GM19468 (cell line): ENCODE data around the gene MYD88.

Experiments
- ATAC-seq: cut with Tn5 transposase; IDR thresholded peaks from one replicate; pipeline ENCODE4 v1.9.1; 2021; ENCODE audit warnings: mild to moderate bottlenecking, moderate library complexity, moderate number of reproducible peaks; ENCODE audit not compliant: unreplicated experiment; ENCODE audit errors: extremely low read depth

MYD88 gene

DNA sequence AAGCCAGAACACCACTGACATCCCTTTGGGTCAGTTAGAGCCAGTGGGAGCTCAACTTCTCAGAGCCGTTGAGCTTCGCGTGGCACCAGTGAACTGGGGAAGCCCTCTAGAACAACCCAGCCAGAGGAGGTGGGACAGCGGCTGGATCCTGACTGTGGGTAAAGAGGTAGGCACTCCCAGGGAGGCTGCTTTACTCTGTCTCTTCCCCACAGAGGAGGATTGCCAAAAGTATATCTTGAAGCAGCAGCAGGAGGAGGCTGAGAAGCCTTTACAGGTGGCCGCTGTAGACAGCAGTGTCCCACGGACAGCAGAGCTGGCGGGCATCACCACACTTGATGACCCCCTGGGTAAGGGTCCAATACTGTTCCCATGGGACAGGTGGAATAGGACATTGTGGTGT lies 1.2 kb downstream of the MYD88 start:
- no peak for ATAC-seq

DNA sequence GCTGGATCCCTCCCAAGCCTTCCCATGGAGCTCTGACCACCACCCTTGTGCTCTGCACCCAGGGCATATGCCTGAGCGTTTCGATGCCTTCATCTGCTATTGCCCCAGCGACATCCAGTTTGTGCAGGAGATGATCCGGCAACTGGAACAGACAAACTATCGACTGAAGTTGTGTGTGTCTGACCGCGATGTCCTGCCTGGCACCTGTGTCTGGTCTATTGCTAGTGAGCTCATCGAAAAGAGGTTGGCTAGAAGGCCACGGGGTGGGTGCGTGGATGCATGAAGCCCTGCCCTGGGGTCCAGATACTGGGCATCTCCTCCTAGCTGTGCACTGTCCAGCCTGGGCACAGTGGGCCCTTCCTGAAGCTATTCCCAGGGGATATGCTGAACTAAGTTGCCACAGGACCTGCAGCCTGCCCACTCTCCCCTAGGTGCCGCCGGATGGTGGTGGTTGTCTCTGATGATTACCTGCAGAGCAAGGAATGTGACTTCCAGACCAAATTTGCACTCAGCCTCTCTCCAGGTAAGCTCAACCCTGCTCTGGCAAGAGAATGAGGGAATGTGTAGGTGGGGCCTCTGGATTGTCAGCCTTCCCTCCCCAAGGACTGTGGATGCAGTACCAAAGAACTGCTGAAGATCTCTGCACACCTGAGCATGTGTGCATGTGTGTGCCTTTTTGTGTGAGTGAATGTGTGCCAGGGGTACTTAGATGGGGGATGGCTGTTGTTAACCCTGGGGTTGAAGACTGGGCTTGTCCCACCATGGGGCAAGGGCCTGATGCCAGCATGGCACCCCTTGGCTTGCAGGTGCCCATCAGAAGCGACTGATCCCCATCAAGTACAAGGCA lies 2.1 kb downstream of the MYD88 start:
- no peak for ATAC-seq

DNA sequence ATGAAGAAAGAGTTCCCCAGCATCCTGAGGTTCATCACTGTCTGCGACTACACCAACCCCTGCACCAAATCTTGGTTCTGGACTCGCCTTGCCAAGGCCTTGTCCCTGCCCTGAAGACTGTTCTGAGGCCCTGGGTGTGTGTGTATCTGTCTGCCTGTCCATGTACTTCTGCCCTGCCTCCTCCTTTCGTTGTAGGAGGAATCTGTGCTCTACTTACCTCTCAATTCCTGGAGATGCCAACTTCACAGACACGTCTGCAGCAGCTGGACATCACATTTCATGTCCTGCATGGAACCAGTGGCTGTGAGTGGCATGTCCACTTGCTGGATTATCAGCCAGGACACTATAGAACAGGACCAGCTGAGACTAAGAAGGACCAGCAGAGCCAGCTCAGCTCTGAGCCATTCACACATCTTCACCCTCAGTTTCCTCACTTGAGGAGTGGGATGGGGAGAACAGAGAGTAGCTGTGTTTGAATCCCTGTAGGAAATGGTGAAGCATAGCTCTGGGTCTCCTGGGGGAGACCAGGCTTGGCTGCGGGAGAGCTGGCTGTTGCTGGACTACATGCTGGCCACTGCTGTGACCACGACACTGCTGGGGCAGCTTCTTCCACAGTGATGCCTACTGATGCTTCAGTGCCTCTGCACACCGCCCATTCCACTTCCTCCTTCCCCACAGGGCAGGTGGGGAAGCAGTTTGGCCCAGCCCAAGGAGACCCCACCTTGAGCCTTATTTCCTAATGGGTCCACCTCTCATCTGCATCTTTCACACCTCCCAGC lies 2.9 kb downstream of the MYD88 start:
- ATAC-seq = no peak

DNA sequence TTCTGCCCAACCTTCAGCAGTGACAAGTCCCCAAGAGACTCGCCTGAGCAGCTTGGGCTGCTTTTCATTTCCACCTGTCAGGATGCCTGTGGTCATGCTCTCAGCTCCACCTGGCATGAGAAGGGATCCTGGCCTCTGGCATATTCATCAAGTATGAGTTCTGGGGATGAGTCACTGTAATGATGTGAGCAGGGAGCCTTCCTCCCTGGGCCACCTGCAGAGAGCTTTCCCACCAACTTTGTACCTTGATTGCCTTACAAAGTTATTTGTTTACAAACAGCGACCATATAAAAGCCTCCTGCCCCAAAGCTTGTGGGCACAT lies 3.5 kb downstream of the MYD88 start:
- ATAC-seq = no peak

DNA sequence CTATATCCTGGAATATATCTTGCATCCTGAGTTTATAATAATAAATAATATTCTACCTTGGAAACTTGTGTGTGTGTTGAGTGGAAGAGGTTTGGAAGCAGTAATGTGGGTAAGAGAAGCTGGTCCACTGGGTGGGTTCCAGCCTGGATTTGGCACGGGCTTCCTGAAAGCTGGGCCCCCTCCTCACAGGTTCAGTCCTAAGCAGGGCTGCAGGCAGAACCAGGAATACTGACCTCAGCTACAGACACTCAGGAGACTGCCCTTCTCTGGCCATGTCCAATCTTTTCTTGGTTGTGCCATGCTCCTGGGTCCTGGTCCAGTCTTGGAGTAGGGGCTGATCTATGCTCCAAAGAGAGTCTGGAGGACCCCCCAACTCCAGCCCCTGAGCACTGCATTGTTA lies 4.5 kb downstream of the MYD88 start:
- ATAC-seq = no peak

DNA sequence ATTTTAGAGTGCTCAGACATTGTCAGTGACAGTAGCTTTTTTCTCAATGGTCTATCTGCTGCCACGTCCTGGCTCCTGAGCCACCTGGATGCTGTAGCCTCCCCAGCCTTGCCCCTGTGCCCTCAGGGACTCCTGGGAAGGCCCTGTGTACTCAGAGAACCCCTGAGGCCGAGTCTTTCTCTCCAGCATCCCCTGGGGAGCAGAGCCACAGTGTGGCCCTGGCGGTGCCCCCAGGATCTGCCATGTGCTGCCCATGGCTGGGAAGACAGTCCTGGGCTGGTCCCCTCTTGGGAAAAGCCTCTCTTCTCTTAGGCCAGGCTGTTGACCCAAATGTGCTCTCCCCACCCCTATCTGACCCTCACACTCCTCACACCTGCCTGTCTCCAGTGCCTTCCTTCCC lies 5.0 kb downstream of the MYD88 start:
- no peak for ATAC-seq

DNA sequence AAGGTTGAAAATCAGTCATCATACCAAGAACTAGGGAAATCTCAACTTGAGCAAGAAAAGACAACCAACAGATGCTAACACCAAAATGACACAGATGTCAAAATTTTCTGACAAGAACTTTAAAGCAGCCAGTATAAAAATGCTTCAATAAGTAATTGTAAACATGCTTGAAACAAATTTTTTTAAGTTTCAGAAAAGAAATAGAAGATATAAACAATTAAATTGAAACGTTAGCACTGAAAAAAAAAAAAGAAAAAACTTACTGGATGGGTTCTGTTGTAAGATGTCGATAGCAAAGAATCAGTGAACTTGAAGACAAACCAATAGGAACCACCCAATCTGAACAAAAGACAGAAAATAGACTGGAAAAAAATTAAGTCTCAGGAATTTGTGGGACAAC lies 8.0 kb downstream of the MYD88 start:
- no peak for ATAC-seq

DNA sequence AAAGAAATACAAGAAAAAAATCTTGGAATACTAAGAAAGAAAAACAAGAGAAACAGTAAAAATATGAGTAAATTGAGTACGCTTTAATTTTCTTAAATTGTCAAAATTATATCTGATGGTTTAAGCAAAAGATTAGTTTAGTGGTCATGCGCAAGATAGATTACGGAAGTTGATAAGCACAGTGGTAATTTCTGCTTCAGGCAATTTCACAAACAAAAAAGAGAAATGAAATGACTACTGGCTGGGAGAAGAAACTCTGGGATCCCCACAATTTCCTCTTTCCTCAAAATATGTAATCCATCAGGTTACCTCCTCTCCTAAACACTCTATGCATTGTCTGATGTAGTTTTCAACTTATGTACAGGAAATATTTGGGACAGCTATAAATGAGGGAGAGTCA lies 9.0 kb downstream of the MYD88 start:
- ATAC-seq = no peak

DNA sequence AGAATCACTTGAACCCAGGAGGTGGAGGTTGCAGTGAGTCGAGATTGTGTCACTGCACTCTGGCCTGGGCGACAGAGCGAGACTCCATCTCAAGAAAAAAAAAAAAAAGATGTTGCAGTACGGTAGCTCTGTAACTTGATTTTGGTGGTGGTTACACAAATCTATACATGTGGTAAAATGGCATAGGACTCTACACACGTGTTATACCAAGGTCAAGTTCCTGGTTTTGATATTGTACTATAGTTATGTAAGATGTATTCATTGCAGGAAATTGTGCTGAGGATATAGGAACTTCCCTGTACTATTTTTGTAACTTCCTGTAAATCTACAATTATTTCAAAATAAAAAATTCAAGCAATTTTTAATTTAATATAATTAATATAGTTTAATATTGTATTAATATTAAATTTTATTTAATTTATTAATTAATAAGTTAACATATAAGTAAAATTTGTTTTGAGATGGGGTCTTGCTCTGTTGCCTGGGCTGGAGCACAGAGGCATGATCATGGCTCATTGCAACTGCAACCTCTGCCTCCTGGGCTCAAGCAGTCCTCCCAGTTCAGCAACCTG lies 9.9 kb downstream of the MYD88 start:
- ATAC-seq = no peak

DNA sequence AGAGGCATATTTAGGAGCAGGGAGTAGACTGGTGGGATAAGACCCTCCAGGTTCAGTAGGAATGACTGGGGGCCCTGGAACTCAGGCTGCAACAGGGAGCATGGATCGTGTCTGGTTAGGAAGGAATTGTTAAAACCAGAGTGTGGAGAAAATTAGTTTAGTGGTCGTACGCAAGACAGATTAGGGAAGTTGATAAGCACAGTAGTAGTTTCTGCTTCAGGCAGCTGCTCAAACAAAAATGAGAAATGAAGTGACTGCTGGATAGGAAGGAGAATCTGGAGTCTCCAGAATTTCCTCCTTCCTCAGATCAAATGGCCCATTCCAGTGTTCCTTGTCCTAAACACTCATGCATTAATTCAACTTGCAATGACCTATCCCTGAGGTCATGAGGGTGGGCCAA lies 11.2 kb downstream of the MYD88 start:
- no peak for ATAC-seq

DNA sequence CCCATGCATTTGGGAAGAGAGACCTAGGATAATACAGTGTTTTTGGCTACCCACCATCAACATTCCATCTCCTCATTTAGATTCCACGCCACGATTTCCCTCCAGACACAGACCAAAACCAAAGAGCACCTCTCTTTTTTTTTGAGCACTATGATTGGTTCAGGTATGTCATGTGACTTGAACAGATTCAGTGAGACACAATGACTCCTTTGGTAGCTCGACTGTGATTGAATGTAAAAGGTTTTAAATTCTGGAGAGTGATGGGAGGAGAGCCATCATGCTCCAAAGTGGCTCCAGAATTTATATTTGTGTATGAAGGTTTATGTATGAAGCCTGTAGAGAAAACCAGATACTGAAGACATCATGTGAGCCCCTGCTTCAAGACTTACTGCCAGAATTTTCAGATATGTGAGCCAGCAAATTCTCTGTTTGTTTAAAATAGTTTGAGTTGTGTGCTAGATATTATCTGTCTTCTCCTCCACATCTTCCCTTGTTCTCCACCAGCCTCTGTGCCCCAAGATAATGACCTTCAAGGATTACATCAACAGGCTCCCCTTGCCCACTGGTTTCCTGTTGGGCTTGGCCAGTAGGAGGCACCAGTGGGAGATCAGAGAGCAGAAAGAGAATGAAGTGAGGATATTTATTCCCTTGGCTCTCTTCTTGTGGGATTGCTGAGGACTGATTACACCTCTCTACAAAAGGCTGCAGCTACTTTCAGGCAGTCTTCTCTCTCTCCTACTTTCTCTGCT lies 12.5 kb downstream of the MYD88 start:
- no peak for ATAC-seq

DNA sequence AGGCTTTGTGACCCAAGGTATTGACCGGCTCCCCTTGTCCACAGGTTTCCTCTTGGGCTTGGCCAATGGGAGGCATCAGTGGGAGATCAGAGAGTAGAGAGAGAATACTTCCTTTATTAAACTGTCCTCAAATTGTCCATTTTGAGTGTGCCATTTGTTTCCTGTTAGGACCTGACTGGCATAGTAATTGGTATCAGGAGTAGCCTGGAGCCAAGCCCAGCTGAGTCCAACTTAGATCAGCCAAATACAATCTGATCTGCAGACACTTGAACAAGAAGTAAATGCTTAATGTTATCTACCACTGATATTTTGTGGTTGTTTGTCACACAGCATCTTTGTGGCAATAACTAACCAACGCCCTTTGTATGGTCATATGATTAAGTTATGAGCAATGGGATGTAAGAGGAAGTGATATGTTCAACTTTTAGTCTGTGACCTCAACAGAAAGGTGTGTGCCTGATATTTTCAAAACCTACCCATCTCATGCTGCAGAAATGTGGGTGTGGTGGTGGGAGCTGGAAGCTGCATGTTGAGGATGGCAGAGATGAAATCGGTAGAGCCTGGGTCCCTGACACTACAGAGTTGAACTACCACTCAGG lies 13.3 kb downstream of the MYD88 start:
- no peak for ATAC-seq

DNA sequence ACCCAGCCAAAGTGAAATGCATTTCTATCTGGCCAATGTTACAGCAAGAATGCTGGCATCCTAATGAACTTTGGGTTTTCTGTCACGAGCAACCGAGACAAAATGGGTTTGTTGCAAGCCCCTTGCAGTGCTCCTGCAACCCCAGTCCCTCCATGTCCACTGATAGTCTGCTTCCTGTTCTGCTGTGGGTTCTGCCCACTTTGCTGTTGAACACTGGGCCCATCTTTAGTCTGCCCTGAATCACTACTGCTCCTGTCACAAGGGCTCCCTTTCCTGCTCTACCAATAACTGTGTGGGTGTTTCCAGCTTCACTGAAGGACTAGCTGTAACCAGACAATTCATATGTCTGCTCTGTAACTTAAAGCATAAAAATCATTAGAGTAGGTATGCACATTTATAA lies 14.1 kb downstream of the MYD88 start:
- ATAC-seq = no peak

DNA sequence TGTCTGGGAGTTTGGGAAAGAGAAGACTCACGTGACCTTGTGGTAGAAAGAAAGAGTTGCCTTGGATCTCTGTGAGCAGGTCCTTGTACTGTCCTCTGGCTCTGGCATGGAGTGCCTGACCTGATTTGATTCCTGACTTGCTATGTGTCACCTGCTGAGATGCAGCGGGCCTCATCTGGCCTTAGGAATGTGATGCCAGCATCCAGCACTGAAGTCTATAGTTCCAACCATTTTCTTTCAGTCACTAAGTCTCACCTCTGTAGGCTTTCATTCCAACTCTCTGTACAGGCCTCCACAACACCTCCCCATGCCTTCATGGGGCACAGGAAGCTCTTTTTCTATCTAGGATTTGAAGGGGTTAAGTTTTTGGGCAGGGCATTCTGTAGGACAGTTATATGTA lies 14.8 kb downstream of the MYD88 start:
- ATAC-seq = no peak

DNA sequence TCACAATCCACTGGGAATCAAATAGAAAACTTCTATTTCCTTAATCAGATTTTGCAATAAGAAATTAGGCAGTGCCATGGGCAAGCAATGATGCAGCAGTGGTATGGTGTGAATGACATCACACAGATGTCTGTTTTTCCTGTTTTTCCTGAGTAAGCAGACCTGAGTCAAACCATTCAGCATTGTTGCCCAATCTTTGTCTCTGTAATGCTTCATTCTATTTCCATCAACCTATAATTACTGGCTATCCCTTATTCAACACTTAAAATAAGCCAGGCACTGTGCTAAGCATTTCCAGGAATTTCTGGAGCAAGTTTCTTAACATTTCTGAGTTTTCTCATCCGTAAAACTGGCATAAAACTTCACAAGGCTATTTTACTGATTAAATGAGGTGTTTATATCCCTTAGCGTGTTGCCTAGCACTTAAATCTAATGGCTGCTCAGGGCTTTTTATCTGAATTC lies 15.6 kb downstream of the MYD88 start:
- ATAC-seq = no peak

DNA sequence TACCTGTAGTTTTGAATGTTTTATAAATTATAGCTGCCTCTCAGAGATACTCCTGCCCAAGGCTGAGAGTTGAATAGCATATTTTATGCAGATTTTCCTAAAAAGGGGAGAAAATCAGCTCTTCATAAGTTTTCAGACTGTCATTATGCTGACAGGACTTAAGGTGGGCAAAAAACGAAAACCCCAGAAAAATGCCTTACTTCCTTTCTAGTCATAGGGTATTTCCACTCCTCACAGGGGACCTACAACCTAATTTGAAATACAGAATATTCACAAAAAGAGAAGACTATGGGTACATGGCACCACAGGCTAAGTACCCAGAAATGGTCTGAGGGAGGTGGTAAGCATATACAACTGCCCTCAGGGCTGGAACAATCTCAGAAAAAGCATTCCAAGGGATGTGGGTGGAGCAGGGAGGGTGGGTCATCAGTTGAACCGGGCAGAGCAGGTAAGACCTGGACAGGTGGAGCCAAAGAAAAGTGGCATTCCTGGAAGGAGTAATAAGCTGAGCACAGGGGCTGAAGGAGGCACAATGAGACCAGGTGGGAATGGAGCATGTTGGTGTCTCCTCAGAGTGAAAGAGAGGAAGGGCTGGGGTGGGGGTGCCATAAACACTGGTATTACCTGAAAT lies 16.3 kb downstream of the MYD88 start:
- no peak for ATAC-seq

DNA sequence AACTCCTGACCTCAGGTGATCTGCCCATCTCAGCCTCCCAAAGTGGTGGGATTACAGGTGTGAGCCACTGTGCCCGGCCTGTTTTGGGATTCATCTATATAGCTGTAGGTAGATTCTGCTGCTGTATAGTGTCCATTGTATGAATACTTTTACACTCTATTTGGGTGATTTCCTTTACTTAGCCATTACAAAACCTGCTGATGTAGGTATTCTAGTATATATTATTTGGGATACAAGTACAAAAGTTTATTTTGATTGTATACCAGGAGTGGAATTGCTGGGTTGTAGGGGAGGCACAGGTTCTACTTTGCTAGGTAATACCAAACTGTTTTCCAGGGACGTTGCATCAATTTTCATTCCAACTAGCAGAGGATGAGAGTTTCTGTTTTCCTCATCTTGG lies 17.4 kb downstream of the MYD88 start:
- ATAC-seq = no peak

DNA sequence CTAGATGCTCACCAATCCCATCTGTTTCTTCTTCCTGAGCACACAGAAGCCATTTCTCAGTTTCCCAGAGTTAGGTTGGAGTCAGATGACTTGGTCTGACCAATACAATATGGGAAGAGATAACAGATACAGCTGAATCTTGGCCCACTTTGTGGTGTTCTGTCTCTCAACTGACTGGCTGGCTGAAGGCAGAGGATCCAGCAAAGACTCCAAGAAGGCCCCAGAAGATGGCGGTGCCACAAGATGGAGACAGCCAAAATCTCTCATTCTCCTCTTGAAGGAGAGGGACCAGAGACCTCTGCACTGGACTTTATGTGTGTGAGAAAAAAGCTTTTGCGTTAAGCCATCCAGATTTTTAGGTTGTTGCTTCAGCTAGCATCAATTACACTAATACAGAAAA lies 18.7 kb downstream of the MYD88 start:
- ATAC-seq = no peak

DNA sequence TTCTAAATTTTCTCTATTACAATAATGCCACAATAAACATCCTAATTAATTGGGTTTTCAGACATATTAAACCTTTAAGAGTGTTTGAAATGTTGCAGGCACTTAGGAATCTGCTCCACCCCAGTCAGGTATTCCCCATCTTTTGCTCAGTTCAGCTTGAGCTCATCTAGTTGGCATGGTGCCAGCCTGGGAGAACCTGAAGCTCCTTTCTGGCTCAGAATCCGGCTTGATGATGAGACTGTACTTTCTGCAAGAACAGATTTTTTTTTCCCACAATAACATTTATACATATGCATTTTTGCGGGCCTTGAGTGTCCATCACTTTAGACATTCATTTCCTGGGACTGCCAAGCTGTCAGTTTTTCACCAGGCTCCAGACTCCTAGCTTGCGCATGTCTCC lies 19.1 kb downstream of the MYD88 start:
- ATAC-seq = no peak

DNA sequence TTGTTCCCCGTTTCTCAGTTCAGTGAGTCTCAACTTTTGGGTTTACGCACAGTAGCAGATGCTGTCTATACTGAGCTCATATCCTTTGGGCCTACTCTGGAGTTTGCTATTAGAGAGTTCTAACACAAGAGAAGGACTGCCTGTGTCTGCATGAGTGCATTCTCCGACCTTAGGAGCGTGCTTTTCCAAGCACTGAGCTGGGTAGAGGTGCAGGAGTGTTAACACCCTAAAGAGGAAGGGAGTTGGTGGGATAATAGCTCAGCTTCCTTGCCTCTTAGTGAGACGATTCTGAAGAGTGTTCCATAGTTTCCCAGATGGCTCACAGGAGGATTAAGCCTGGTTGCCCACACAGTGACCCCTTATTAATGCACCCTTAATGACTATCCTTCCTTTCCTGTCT lies 20.0 kb downstream of the MYD88 start:
- no peak for ATAC-seq
